GM12892 (cell line): Measurements from ENCODE around the gene ADAM11.

ENCODE experiments used
- POLR2A ChIP-seq: IDR thresholded peaks from 2 replicates; pipeline ENCODE4 v1.6.1; 2011; ENCODE audit warnings: low read depth, low read length, control low read depth
- POLR2AphosphoS5 ChIP-seq: IDR thresholded peaks from 2 replicates; pipeline ENCODE4 v1.6.1; 2011; ENCODE audit warnings: low read depth, low read length, control low read depth
- TAF1 ChIP-seq: IDR thresholded peaks from 2 replicates; pipeline ENCODE4 v1.6.1; 2011; ENCODE audit warnings: low read depth, mild to moderate bottlenecking, control low read depth, low read length, borderline replicate concordance

DNA sequence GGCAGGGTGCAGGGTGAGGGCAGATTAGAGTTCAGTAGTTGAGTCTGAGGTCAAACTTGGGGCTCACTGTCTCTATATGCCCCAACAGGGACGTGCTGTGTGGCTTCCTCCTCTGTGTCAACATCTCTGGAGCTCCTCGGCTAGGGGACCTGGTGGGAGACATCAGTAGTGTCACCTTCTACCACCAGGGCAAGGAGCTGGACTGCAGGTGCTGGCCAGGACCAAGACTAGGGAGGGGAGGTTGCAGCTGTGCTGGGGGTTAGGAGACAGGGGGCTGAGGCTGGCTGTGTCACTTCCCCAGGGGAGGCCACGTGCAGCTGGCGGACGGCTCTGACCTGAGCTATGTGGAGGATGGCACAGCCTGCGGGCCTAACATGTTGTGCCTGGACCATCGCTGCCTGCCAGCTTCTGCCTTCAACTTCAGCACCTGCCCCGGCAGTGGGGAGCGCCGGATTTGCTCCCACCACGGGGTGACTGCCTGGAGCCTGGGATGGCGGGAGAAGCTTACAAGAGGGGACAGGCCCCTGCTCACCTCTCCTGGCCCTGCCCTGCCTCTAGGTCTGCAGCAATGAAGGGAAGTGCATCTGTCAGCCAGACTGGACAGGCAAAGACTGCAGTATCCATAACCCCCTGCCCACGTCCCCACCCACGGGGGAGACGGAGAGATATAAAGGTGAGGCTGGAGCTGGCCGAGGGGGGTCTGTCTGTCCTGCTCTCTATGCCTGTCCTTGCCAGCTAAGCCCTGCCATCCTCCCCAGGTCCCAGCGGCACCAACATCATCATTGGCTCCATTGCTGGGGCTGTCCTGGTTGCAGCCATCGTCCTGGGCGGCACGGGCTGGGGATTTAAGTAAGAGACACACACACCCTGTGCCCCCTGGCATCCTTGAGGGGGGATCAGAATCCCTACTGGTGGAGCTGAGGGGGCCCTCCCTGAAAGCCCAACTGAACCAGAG lies 18.9 kb downstream of the ADAM11 start:
- TF ChIP-seq POLR2AphosphoS5 (no peak), POLR2A (no peak), TAF1 (no peak)
